Adrenal gland (tissue), 12 donors: ENCODE data around the gene ARPC5. TPM values are rescaled to one million over a fixed set of nuclear protein-coding genes. Genes with fewer than 3 reads are reported as not detected.

Experiments
- DNase-seq, 7 donors: peaks; one replicate each; pipeline ENCODE4 v3.0.0-alpha.2; 2019 to 2020
- H3K27ac ChIP-seq, 5 donors: fragments of 200-600 bp; sonication (generic) in 4 of 5; 1 replicate in 3 of 5; 2 replicates in 2 of 5; pipeline versions ENCODE4 v1.5.1 to v1.8.0; 2016 to 2020; ENCODE audit warnings: mild to moderate bottlenecking in 1 of 5
- H3K27me3 ChIP-seq: fragments of 200-600 bp; 2 replicates; pipeline ENCODE4 v1.8.0; 2021
- H3K36me3 ChIP-seq, 2 donors: fragments of 200-600 bp; replicated peaks in 1 of 2; 1 replicate in 1 of 2; 2 replicates in 1 of 2; pipeline versions ENCODE4 v1.5.1 to v1.8.0; 2018 to 2022
- H3K4me1 ChIP-seq, 2 donors: fragments of 200-600 bp; replicated peaks in 1 of 2; 1 replicate in 1 of 2; 2 replicates in 1 of 2; pipeline versions ENCODE4 v1.5.1 to v1.8.0; 2018 to 2021
- H3K4me3 ChIP-seq, 4 donors: fragments of 200-600 bp; sonication (generic) in 3 of 4; one replicate each; pipeline ENCODE4 v1.5.1; 2016 to 2018
- H3K9me3 ChIP-seq, 3 donors: fragments of 200-600 bp; sonication (generic) in 1 of 3; replicated peaks in 1 of 3; 1 replicate in 2 of 3; 2 replicates in 1 of 3; pipeline versions ENCODE4 v1.5.1 to v1.8.0; 2016 to 2021
- POLR2A ChIP-seq, 2 donors: fragments of 450-650 bp; IDR thresholded peaks; one replicate each; pipeline ENCODE4 v1.6.1; 2017; ENCODE audit warnings: antibody characterized with exemption in 2 of 2, mild to moderate bottlenecking in 2 of 2, moderate library complexity in 1 of 2
- WGBS, 4 donors: extraction: QIAGEN DNeasy Blood & Tissue Kit in 2 of 4; methylation state at CpG; one replicate each; pipeline versions ENCODE4 v1.1.5 to v1.1.7; 2013 to 2017; 5-methylcytosine and 5-hydroxymethylcytosine counted together
- intact Hi-C, 2 donors: fragments of 100-400 bp; cut with DNase I; formaldehyde crosslinking; loops; one replicate each; pipeline versions ENCODE4 v1.14.1 to v1.15.0; 2022 to 2023
- polyA plus RNA-seq, 3 donors: library from polyadenylated mRNA; stranded (reverse); fragments of 200-250 nt in 2 of 3; fragments of 350-450 nt in 1 of 3; fragmentation: Illumina TruSeq in 1 of 3; extraction: RNeasy Lipid Tissue Mini Kit (QIAGEN cat#74804) in 1 of 3; gene quantifications; one replicate each; pipeline ENCODE4 v1.2.3, GENCODE V29; 2013 to 2014
- total RNA-seq, 9 donors: library from RNA; depleted of rRNA in 4 of 9; stranded (reverse); fragments of >200 nt in 4 of 9; fragments of 120-200 nt in 1 of 9; fragmentation: NEBNext Ultra II Directional in 1 of 9; extraction: Animal tissue kit (Norgen Biotek cat#: 25700) in 1 of 9; gene quantifications; one replicate each; pipeline versions ENCODE4 v1.1.0 to v1.2.4, GENCODE V29; 2013 to 2023
- TF ChIP-seq, protein P1 (sequence below), 6 experiments: fragments of 450-650 bp in 4 of 6; fragments of 200-600 bp in 2 of 6; sonication (generic) in 1 of 6; IDR thresholded peaks; 1 replicate in 5 of 6; 2 replicates in 1 of 6; pipeline versions ENCODE4 v1.5.1 to v1.8.0; 2016 to 2021; ENCODE audit warnings: antibody characterized with exemption in 6 of 6, mild to moderate bottlenecking in 2 of 6, moderate library complexity in 1 of 6
- donor health status: healthy with polysubstance abuse.
- donor health status: Bipolar disorder and iron deficiency.
- donor health status: DM: yes; HTN: yes; CAD: no.
- donor health status: DM: no; HTN: no; CAD: no.
- donor health status: DM: no; HTN: no; CAD: no.
- donor health status: DM: yes; HTN: yes; CAD: no.

Gene ARPC5
- total and polyA plus RNA-seq, 12 donors, result 48.1 to 133 (median 85.0) TPM

DNA sequence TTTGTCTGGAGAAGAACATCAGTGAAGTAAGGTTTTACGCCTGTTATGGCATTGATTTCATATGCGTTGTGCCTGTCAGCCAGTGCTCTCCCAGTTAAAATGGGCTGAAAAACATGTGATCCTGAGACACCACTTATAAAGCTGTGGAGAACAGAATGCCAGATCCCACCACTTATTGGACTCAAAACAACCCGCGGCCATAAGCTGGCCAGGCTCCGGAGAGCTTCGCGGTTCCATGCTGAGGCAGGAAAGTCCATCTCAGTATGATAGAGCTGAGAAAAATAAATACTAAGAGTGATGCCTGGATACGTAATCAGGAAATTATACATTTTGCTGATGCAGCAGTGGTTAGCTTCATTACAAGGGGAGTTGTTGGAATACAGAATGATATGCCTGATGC lies 12.5 kb upstream of the ARPC5 start:
- WGBS, 4 donors, result 91 to 97% (median 95%) methylated on average over 8 of the region's 8 CpGs
- intact Hi-C loops, result no loop called here
- Histone ChIP-seq H3K4me1 (peaks cover 0 to 5% of the 10 kb centered on the region in 2 donors), H3K27me3 (no peaks in the 10 kb centered on the region), H3K4me3 (no peak overlapping the region), H3K9me3 (no peaks in the 10 kb centered on the region), H3K27ac (no peak overlapping the region), H3K36me3 (no peaks in the 10 kb centered on the region)
- no peak for DNase-seq
- TF ChIP-seq, protein P1, sequence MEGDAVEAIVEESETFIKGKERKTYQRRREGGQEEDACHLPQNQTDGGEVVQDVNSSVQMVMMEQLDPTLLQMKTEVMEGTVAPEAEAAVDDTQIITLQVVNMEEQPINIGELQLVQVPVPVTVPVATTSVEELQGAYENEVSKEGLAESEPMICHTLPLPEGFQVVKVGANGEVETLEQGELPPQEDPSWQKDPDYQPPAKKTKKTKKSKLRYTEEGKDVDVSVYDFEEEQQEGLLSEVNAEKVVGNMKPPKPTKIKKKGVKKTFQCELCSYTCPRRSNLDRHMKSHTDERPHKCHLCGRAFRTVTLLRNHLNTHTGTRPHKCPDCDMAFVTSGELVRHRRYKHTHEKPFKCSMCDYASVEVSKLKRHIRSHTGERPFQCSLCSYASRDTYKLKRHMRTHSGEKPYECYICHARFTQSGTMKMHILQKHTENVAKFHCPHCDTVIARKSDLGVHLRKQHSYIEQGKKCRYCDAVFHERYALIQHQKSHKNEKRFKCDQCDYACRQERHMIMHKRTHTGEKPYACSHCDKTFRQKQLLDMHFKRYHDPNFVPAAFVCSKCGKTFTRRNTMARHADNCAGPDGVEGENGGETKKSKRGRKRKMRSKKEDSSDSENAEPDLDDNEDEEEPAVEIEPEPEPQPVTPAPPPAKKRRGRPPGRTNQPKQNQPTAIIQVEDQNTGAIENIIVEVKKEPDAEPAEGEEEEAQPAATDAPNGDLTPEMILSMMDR (IDR thresholded peaks at IDR 0.05), result no peak
- TF ChIP-seq POLR2A (IDR thresholded peaks at IDR 0.05), result no peak

DNA sequence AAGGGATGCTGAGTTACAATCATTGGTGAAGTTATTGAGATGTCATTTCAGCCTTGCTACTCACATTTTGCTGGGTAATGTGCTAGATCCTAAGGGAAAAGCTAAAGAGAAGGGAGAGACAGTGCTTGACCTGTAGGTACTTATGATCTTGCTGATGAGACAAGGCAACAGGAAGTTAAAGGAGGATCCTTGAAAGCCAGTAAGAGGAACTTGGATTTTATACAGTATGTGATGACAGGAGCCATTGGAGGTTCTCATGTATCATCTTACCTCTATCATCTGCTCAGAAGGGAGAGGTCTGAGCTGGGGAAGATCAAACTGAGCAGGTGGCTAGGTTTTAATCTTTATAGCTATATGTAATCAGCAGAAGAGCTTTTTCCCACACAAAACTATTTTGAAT lies 11.2 kb upstream of the ARPC5 start:
- H3K27ac ChIP-seq, result no peak overlapping the region
- no peaks in the 10 kb centered on the region for H3K4me1 ChIP-seq
- intact Hi-C loops, result no loop called here
- TF ChIP-seq, protein P1 (IDR thresholded peaks at IDR 0.05), result no peak
- TF ChIP-seq POLR2A (IDR thresholded peaks at IDR 0.05), result no peak
- no peaks in the 10 kb centered on the region for H3K36me3 ChIP-seq
- DNase-seq, result no peak
- H3K4me3 ChIP-seq, result no peak overlapping the region
- H3K27me3 ChIP-seq, result no peaks in the 10 kb centered on the region
- H3K9me3 ChIP-seq, result no peaks in the 10 kb centered on the region

DNA sequence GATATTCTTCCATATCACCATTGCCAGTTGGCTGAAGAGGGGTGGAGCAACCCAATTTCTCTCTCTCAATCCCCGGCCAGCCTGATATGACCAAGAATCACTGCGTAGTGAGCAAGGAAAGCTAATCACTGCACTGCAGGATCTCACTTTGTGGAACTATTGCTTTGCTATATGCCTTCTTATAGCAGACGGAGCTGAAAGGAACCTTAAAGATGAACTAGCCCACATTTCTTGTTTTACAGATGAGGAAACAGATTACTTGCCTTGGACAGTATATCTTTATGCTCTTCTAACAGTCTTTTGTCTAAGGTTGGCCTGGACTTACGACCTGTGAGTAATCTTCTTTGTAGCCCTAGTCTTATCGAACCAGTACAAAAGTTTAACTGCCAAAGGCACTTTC lies 9.9 kb upstream of the ARPC5 start:
- Histone ChIP-seq H3K9me3 (no peaks in the 10 kb centered on the region), H3K4me1 (no peaks in the 10 kb centered on the region), H3K36me3 (no peaks in the 10 kb centered on the region), H3K27ac (no peak overlapping the region), H3K27me3 (no peaks in the 10 kb centered on the region), H3K4me3 (no peak overlapping the region)
- no peak for TF ChIP-seq POLR2A (IDR thresholded peaks at IDR 0.05)
- TF ChIP-seq, protein P1 (IDR thresholded peaks at IDR 0.05), result no peak
- intact Hi-C loops, result no loop called here
- no peak for DNase-seq
- WGBS, 4 donors, result 87 to 93% (median 90%) methylated on average over 5 of the region's 5 CpGs

DNA sequence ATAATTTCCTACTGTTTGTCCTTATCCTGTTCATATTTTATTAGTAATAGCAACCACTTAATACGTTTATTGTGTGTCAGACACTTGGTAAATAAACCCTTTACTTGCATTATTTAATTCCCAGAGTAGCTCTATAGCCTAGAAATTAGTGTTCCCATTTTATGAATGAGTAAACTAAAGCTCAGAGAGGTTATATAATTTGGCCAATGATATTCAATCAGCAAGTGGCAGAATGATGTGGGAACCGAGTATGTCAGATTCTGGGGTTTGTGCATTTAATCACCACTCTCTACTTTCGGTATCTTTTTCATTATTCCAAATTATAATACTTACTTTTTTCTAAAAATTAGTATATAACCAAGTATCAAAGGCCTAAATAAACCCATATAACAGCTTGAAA lies 6.6 kb upstream of the ARPC5 start:
- no peaks in the 10 kb centered on the region for H3K36me3 ChIP-seq
- H3K4me3 ChIP-seq, result no peak overlapping the region
- H3K4me1 ChIP-seq, result no peaks in the 10 kb centered on the region
- DNase-seq, result no peak
- no peaks in the 10 kb centered on the region for H3K9me3 ChIP-seq
- intact Hi-C loops, result no loop called here
- WGBS, 4 donors, result 86 to 94% (median 90%) methylated on average over 3 of the region's 3 CpGs
- no peaks in the 10 kb centered on the region for H3K27me3 ChIP-seq
- TF ChIP-seq, protein P1 (IDR thresholded peaks at IDR 0.05), result no peak
- no peak overlapping the region for H3K27ac ChIP-seq
